GM18502 (cell line): ENCODE measurements around the gene KIF3B.
"Not testable (repeated sequence)": the region's sequence is repeated elsewhere in the genome, so short reads cannot be mapped to it uniquely, and the experiment has no call there.

Experiments used
- ATAC-seq: cut with Tn5 transposase; IDR thresholded peaks from one replicate; pipeline ENCODE4 v1.9.1; 2021; ENCODE audit warnings: mild to moderate bottlenecking; ENCODE audit not compliant: unreplicated experiment, poor library complexity

Gene KIF3B

GRCh38 chr20:32246208-32246607, 31.2 kb upstream of the KIF3B start:
- not testable (repeated sequence) for ATAC-seq

DNA sequence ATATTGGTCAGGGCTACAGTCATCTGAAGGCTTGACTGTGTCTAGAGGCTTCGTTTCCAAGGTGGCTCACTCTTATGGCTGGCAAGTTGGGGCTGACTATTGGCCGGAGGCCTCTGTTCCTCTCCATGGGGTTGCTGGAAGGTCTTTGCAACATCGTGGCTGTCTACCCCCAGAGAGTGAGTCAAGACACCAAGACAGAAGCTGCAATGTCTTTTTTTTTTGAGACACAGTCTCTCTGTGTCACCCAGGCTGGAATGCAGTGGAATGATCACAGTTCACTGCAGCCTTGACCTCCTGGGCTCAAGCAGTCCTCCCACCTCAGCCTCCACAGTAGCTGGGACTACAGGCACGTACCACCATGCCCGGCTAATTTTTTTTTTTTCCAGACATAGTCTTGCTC, 29.4 kb upstream of the KIF3B start:
- no peak for ATAC-seq

GRCh38 chr20:32249030-32249738, 28.3 kb upstream of the KIF3B start:
- no peak for ATAC-seq

- no peak for ATAC-seq
These were observed 26.0 kb upstream of the KIF3B start for GRCh38 chr20:32251470-32251869.

DNA sequence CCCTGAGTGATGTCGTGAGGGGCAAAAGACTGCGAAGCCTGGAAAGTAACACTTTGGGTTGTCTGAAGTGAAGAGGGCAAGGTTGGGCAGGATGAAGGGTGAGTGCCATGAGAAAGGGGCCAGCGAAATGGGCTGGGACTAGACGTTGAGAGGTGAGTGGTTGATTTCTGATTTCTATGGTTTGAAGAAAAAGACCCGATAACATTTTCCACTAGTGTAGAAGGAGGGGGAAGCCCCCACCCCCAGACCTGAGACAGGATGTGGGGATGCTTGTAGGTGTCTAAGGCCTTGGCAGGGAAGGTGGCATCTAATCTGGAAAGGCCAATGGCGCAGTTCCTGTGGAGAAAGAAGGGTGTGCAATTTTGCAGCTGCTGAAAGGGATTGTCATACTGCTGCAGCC, 25.3 kb upstream of the KIF3B start:
- no peak for ATAC-seq

GRCh38 chr20:32260973-32261372, 16.5 kb upstream of the KIF3B start:
- not testable (repeated sequence) for ATAC-seq

GRCh38 chr20:32261644-32262043, 15.8 kb upstream of the KIF3B start:
- no peak for ATAC-seq

- ATAC-seq: no peak
These were observed 14.0 kb upstream of the KIF3B start for GRCh38 chr20:32263398-32263954.

DNA sequence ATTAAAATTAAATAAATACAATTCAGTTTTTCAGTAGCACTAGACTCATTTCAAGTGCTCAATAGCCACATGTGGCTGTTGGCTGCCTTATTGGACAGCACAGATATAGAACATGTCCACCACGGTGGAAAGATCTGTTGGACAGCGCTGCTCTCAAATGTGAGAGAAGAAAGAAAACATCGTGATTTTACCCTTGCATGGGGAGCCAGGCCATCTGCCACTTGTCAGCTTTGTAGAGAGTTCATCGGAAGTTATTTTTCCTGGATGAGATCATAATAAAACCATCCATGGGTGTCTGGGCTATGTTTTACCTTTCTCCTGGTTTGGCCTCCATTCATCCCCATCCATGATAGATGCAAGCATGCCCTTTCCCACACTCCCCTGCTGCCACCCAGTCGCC, 5.8 kb upstream of the KIF3B start:
- ATAC-seq: no peak

- ATAC-seq: no peak
These were observed 3.1 kb upstream of the KIF3B start for GRCh38 chr20:32274359-32274758.

GRCh38 chr20:32275163-32275562, 2.3 kb upstream of the KIF3B start:
- ATAC-seq: not testable (repeated sequence)

DNA sequence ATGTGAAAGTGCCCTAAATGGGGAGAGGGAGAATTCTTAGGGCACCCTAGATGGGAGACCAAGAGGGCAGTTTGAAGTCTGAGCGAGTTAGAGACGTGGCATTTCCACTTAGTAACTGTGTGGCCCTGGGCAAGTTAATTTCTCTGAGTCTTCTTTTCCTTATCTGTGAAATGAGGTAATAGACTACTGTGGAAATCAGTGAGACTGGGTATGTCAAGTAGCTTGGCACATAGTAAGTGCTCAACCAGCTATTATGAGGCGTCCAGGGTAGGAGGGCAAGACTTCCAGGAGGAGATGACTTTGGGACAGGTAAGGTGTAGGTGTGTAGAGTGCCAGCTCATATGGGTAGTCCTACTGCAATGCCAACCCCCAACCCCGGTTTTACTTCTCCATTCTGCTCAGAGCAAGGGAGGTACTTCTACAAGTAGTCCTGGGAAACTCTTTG, 770 bp downstream of the KIF3B start:
- peak; percentile 72 for ATAC-seq

DNA sequence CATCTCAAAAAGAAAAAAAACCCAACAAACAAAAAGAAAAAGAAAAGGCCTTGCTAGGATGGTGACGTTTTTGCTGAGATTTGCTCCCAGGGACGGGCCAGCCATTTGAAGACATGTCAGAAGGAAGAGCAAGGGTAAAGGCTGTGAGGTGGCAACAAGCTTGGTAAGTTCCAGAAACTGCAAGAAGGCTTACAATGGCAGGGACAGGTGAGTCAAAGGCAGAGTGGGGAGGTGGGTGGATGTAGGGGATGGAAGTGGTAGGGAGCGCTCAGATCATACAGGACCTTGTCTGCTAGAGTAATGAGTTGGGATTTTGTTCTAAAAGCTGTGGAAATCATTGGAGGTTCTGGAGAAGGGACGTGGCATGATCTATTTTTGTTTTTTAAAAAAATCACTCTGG, 4.3 kb downstream of the KIF3B start:
- ATAC-seq: no peak

- no peak for ATAC-seq
These were observed 5.0 kb downstream of the KIF3B start for GRCh38 chr20:32282461-32282860.

DNA sequence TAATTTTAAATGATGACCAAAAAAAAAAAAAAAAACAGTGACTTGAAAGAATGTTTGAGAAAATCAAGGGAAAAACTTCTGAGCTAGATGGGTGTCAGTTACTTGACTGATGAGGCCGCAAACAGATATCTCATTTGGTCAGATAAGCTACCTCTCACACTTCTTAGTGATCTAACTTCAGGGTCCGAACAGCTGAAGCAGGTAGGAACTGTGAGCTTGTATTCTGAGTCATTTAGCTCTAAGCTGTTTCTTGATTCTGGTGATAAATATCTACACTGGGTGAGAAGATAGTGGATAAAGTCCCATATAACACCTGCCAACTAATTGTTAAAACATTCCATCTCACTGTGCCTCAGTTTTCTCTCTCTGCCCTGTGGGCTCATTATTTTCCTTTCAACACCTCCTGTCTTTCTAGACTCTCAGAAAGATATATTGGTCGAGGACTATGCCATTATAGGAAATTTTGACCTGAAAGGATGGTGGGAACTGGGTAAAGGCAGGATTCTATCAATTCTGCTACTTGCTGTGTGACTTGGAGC, 7.7 kb downstream of the KIF3B start:
- peak; percentile 50 for ATAC-seq

- peak; percentile 64 for ATAC-seq
These were observed 8.3 kb downstream of the KIF3B start for GRCh38 chr20:32285621-32286371.

DNA sequence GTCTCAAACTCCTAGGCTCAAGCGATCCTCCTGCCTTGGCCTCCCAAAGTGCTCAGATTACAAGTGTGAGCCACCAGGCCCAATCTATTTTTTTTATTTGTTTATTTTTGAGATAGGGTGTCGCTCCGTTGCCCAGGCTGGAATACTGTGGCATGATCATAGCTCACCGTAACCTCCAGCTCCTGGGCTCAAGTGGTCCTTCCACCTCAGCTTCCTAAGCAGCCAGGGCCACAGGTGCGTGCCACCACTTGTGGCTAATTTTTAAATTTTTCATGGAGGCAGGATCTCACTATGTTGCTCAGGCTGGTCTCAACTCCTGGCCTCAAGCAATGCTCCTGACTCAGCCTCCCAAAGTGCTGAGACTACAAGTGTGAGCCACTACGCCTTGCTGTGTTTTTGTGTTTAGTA, 9.8 kb downstream of the KIF3B start:
- ATAC-seq: no peak

DNA sequence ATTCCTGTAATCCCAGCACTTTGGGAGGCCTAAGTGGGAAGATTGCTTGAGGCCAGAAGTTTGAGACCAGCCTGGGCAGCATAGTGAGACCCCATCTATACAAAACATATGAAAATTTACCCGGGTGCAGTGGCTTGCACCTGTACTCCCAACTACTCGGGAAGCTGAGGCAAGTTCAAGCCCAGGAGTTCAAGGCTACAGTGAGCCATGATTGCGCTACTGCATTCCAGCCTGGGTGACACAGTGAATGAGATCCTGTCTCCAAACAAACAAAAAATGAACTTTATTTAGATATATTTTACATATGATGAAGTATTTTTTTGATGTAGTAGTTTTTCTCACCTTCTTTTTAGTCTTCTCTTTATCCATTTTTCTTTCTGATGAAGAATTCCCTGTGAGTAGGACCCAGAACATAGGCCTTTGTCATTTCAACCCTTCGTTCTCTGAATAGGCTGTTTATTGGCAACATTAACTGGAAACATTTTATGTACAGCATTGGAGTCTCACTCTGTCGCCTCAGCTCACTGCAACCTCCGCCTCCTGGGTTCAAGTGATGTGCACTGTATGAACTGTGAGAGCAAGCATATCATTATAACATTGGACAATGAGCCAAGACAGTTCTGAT, 10.9 kb downstream of the KIF3B start:
- no peak for ATAC-seq

DNA sequence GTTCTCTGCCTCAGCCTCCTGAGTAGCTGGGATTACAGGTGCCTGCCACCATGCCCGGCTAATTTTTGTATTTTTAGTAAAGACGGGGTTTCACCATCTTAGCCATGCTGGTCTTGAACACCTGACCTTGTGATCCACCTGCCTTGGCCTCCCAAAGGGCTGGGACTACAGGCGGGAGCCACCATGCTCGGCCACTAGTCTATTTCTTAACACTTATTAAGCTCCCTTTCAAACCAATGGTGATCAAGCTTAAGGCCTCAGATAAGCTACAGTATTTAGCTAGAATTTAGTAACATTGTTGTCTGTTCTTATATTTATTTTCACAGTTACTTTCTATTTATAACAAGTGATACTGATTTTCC, 11.8 kb downstream of the KIF3B start:
- ATAC-seq: not testable (repeated sequence)

DNA sequence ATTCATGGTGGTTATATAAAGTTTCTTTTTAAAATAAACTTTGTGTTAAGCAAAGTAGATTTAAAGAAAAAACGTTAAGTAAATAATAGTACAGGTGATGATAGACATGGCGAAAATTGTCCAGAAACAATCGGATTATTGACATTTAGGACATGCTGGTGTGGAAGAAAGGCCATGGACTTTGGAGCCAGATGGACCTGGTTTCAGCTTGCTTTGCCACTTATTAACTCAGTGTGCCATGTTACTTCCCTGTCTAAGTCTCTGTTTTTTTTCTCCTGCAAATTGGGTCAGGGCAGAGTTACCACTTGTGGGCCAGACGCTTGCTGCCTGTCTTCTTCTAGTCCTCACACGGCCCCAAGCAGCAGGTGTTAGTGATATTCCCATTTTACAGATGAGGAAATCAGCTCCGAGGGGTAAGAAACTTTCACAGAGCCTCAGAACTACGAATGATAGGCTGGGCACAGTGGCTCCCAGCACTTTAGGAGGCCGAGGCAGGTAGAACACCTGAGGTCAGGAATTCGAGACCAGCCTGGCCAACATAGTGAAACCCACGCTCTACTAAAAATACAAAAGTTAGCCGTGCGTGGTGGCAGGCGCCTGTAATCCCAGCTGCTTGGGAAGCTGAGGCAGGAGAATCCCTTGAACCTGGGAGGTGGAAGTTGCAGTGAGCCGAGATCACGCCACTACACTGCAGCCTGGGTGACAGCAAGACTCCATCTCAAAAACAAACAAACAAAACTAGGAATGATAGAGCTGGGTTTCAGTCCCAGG, 12.4 kb downstream of the KIF3B start:
- no peak for ATAC-seq
